ENCODE data around the gene GRK7. TPM values are rescaled to one million over a fixed set of nuclear protein-coding genes. Genes with fewer than 3 reads are reported as not detected.

Gene GRK7
- total and polyA plus RNA-seq, 2 of the 13 experiments (the other 11 are each of a cell fraction or from before 2014, with no cell fraction given): not detected

- TF ChIP-seq TMF1 (CRISPR knock-in tag; IDR thresholded peaks at IDR 0.05; ENCODE audit: low read depth) (no peak), MBNL3 (CRISPR knock-in tag; conservative IDR thresholded peaks at IDR 0.05) (no peak), STAG1 (CRISPR knock-in tag; IDR thresholded peaks at IDR 0.05) (no peak; the same call in 1 of the 2 replicates), AGO2 (optimal IDR thresholded peaks at IDR 0.05; ENCODE audit: low read depth, low read length) (no peak), ZNF740 (CRISPR knock-in tag; IDR thresholded peaks at IDR 0.05) (no peak), RNF2 (conservative IDR thresholded peaks at IDR 0.05; ENCODE audit: low read depth) (no peak), RXRB (CRISPR knock-in tag; IDR thresholded peaks at IDR 0.05; ENCODE audit: borderline replicate concordance) (peak; percentile 27; the same call in 1 of the 2 replicates), DDIT3 (CRISPR knock-in tag; IDR thresholded peaks at IDR 0.05) (no peak), CREB3 (CRISPR knock-in tag; IDR thresholded peaks at IDR 0.05) (no peak), RAD21 (CRISPR knock-in tag; IDR thresholded peaks at IDR 0.05) (no peak), KDM3A (CRISPR knock-in tag; IDR thresholded peaks at IDR 0.05; ENCODE audit: low read depth) (no peak), ZNF850 (CRISPR knock-in tag; conservative IDR thresholded peaks at IDR 0.05) (no peak), MNT (IDR thresholded peaks at IDR 0.05) (0 out of 2 replicates have a peak, but pooled peaks have one; percentile 21), RBAK (CRISPR knock-in tag; IDR thresholded peaks at IDR 0.05) (no peak), ZNF451 (CRISPR knock-in tag; IDR thresholded peaks at IDR 0.05) (no peak), LRRFIP1 (CRISPR knock-in tag; conservative IDR thresholded peaks at IDR 0.05) (no peak), ONECUT2 (CRISPR knock-in tag; IDR thresholded peaks at IDR 0.05) (no peak), ZNF567 (CRISPR knock-in tag; IDR thresholded peaks at IDR 0.05; ENCODE audit: borderline replicate concordance) (peak; percentile 25; the same call in 1 of the 2 replicates), KDM4B (CRISPR knock-in tag; IDR thresholded peaks at IDR 0.05) (no peak), ATAD3A (CRISPR knock-in tag; IDR thresholded peaks at IDR 0.05) (no peak), MXD1 (CRISPR knock-in tag; IDR thresholded peaks at IDR 0.05) (no peak), TCF7 (IDR thresholded peaks at IDR 0.05; ENCODE audit: low read depth) (no peak), E2F1 (CRISPR knock-in tag; IDR thresholded peaks at IDR 0.05) (no peak), AHR (CRISPR knock-in tag; IDR thresholded peaks at IDR 0.05) (no peak), ZNF660 (CRISPR knock-in tag; IDR thresholded peaks at IDR 0.05; ENCODE audit: borderline replicate concordance, low read depth) (no peak), ZFP62 (CRISPR knock-in tag; IDR thresholded peaks at IDR 0.05) (no peak)
Observed at GRCh38 chr3:141728355-141728892, 34.8 kb upstream of the GRK7 start (continued).
